Esophagus muscularis mucosa (tissue), 4 donors: ENCODE measurements around the gene ANK3.

Experiments
- EP300 ChIP-seq: sonication (generic); formaldehyde crosslinking; IDR thresholded peaks from one replicate; pipeline ENCODE4 v1.6.1; 2017; ENCODE audit warnings: antibody characterized with exemption
- POLR2A ChIP-seq: fragments of 450-650 bp; IDR thresholded peaks from one replicate; pipeline ENCODE4 v1.6.1; 2017; ENCODE audit warnings: antibody characterized with exemption, moderate library complexity, mild to moderate bottlenecking, low read depth
- TF ChIP-seq, protein P1 (sequence below), 3 experiments: fragments of 200-600 bp in 2 of 3; fragments of 450-650 bp in 1 of 3; sonication (generic) in 2 of 3; IDR thresholded peaks; one replicate each; pipeline ENCODE4 v1.5.1; 2017 to 2019; ENCODE audit warnings: antibody characterized with exemption in 3 of 3, mild to moderate bottlenecking in 2 of 3, moderate library complexity in 1 of 3

DNA sequence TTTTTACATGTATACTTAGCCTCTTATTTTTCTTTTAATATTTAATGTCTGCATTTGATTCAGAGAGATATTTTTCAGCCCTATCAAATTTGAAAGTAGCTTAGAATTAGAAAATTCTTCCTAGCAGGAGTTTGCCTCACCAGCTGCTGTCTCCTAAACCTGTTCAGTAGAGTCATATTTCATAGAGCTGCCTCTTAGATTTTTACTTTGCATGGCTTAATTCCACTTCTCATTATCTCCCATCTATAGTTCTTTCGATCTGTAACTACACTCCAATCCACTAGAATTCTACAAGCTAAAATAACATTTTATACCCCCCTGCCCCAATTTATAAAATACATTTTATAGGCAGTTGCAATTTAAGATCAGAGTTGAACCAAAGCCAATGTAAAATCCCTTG lies 227.0 kb downstream of the ANK3 start:
- TF ChIP-seq, protein P1, sequence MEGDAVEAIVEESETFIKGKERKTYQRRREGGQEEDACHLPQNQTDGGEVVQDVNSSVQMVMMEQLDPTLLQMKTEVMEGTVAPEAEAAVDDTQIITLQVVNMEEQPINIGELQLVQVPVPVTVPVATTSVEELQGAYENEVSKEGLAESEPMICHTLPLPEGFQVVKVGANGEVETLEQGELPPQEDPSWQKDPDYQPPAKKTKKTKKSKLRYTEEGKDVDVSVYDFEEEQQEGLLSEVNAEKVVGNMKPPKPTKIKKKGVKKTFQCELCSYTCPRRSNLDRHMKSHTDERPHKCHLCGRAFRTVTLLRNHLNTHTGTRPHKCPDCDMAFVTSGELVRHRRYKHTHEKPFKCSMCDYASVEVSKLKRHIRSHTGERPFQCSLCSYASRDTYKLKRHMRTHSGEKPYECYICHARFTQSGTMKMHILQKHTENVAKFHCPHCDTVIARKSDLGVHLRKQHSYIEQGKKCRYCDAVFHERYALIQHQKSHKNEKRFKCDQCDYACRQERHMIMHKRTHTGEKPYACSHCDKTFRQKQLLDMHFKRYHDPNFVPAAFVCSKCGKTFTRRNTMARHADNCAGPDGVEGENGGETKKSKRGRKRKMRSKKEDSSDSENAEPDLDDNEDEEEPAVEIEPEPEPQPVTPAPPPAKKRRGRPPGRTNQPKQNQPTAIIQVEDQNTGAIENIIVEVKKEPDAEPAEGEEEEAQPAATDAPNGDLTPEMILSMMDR (IDR thresholded peaks at IDR 0.05): no peak
- no peak for TF ChIP-seq POLR2A
- no peak for TF ChIP-seq EP300
